IPS-15b (cell line): ENCODE measurements around the gene ADI1.
A peak's percentile ranks its signal among the peaks of the same experiment; 100 is the strongest.

Experiments used
- H3K27me3 ChIP-seq: one replicate; pipeline ENCODE4 v1.6.1; 2013; ENCODE audit warnings: low read length; ENCODE audit not compliant: control insufficient read depth, insufficient read depth
- H3K36me3 ChIP-seq: one replicate; pipeline ENCODE4 v1.6.1; 2013; ENCODE audit warnings: low read length; ENCODE audit not compliant: control insufficient read depth, insufficient read depth
- H3K4me1 ChIP-seq: one replicate; pipeline ENCODE4 v1.6.1; 2013; ENCODE audit warnings: mild to moderate bottlenecking, low read length; ENCODE audit not compliant: control insufficient read depth, insufficient read depth
- H3K4me3 ChIP-seq: one replicate; pipeline ENCODE4 v1.5.1; 2013; ENCODE audit warnings: low read depth, low read length
- H3K9ac ChIP-seq: one replicate; pipeline ENCODE4 v1.6.1; 2013; ENCODE audit warnings: low read depth, mild to moderate bottlenecking, low read length
- H3K9me3 ChIP-seq: one replicate; pipeline ENCODE4 v1.6.1; 2013; ENCODE audit warnings: mild to moderate bottlenecking, low read length; ENCODE audit not compliant: control insufficient read depth, insufficient read depth

Gene ADI1

DNA sequence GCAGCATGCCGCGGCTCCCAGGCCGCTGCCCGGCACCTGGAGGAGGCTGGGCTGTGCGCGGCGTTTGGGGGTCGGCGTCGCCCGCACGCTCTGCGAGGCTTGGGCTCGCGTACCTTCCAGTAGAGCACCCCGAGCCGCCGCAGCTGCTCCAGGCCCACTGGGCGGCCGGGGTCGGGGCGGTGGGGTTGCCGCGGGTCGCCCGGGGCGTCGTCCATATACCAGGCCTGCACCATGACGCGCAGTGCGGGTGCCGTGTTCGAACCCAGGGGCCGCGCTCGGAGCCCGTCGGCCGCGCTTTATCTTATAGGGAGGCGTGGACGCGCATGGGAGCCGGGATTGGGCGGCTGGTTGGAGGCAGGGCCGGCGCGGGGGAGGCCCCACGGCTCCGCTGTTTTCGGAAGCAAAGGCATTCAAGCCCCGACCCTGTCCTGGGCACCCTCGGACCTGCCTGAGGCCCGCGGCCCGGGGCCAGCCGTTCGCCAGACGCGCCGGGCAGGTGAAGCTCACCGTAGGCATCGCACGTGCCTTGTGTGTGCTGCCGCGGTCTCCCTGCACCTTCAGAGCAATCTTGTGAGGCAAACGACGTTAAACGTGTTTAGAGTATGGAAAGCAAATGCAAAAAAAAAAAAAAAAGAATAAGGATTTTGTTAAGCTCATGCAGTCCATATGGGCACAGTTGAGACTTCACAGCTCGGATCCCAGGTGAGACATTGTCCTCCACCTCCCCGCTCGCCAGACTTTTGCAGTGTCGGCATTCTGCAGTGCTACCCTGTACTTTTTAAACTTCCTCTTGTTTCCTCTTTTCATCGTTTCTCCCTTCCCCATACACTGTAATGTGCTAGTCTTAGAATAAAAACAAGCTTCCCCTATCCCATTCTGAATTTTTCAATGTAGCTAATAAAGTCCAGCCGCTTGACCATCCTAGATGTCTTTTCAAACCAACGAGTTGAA lies at the start of gene ADI1:
ADI1 (minus strand) TSS at position 277 of the 951 bp plus-strand sequence; CDS start at position 233, 44 bp downstream.
- peak within 1 kb of the TSS; percentile 59 for H3K4me3 ChIP-seq
- H3K27me3 ChIP-seq = no peaks in the 10 kb centered on the region
- H3K9ac ChIP-seq = peak within 1 kb of the TSS; percentile 28
- no peaks in the 10 kb centered on the region for H3K9me3 ChIP-seq
- H3K36me3 ChIP-seq = no peaks in the 10 kb centered on the region
- H3K4me1 ChIP-seq = no peaks in the 10 kb centered on the region

DNA sequence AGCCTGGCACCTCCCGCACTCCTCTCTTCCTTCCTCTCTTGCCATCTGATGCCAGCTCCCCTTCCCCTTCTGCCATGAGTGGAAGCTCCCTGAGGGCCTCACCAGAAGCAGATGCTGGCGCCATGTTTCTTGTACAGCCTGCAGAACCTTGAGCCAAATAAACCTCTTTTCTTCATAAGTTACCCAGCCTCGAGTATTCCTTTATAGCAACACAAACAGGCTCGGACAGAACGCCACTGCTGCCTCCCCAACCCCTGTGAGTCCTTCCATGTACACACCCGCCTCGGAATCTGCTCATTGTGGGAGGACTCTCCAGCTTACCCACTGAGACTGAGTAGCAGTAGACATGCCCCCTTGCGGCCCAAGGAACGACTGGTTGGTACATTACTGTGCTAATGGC lies 47.5 kb upstream of the ADI1 start:
- H3K9ac ChIP-seq = no peak overlapping the region
- no peaks in the 10 kb centered on the region for H3K36me3 ChIP-seq
- no peak overlapping the region for H3K4me3 ChIP-seq
- no peaks in the 10 kb centered on the region for H3K4me1 ChIP-seq
- H3K27me3 ChIP-seq = no peaks in the 10 kb centered on the region
- H3K9me3 ChIP-seq = no peaks in the 10 kb centered on the region

DNA sequence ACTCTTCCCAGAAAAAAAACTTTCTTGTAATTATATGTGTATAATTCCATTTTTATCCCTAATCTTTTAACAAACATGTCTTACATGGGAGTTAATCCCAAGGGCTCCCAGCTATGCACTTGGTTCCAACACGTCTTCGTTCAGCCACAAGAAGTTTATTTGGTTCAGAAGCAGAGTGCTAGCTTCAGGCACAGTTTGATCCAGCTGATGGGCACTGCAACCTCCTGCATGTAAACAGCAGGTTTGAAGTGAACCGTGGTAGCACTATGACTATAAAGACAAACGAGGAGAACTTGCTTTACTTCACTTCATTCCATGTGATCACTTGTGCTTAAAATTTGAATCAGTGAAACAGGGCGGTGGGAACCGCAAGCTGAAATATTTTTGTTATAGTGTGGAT lies 45.8 kb upstream of the ADI1 start:
- Histone ChIP-seq H3K27me3 (no peaks in the 10 kb centered on the region), H3K9ac (no peak overlapping the region), H3K4me1 (no peaks in the 10 kb centered on the region), H3K9me3 (no peaks in the 10 kb centered on the region), H3K4me3 (no peak overlapping the region), H3K36me3 (no peaks in the 10 kb centered on the region)

DNA sequence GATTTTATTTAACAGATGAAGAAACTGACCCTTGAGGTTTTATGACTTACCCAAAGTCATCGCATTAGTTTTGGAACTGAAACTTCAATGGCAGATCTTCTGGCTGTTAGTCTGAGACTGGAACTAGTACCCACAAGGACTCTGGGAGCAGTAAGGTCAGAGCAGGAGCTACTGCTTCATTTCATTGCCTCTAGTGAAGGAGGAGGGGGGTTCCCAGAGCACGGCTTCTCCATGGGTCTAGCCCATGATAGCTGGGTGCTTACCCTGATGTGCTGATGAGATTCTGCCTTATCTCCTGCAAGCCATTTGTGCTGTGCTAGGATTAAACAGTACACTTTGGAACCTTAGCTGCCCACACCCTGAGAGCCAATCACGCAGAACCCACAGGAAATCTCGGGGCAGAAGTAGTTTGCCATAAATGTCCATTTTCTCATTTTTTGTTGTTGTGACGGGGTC lies 44.2 kb upstream of the ADI1 start:
- Histone ChIP-seq H3K9ac (no peak overlapping the region), H3K4me1 (no peaks in the 10 kb centered on the region), H3K4me3 (no peak overlapping the region), H3K9me3 (no peaks in the 10 kb centered on the region), H3K27me3 (no peaks in the 10 kb centered on the region), H3K36me3 (no peaks in the 10 kb centered on the region)

DNA sequence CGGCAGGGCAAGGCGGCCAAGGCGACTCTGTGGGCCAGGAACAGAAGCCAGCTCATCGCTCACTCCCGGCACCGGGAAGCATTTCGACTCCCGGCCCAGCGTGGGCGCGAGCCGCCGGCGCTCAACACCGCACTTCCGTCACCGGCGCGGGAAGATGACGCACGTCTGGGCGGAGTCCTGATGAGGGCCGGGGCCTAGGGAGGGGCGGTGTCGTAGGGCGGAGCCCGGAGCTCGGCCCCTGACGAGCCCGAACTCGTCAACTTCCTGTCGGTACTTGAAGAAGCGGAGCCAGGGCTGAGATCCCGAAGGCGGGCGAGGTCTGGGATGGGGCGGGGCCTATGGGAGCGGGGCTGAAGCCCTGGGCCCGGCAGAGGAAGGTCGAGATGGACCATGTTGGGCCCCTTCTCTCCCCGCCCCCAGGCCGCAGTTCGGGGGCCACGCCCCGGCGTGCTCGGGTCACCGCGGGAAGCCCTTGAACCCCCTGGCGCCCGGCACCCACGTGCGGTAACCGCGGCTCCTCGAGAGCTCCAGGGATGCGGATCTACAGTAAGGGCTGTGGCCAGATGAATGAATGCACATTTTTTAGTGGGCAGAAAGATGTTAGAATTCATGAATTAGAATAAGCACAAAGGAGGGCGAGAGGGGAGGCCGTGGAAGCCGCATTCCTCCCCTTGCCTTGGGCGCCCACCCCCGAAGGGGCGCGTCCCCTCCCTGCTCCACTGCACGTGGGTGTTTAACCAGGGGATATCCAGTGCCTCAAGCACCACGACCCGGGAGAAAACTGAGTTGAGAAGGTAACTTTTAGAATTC lies 39.1 kb upstream of the ADI1 start, which contains the start of gene RNASEH1:
RNASEH1 (minus strand) TSS at position 129 of the 810 bp plus-strand sequence; CDS start at position 56, 73 bp downstream.
- Histone ChIP-seq H3K36me3 (peaks cover 20% of the 10 kb centered on the region), H3K4me3 (peak within 1 kb of the TSS; percentile 81), H3K27me3 (no peaks in the 10 kb centered on the region)

GRCh38 chr2:3557639-3558204 lies 38.4 kb upstream of the ADI1 start:
- Histone ChIP-seq H3K9me3 (no peaks in the 10 kb centered on the region), H3K4me1 (no peaks in the 10 kb centered on the region), H3K9ac (peak overlapping the region; percentile 80), H3K36me3 (peaks cover 20% of the 10 kb centered on the region), H3K27me3 (no peaks in the 10 kb centered on the region), H3K4me3 (peak overlapping the region; percentile 77)

More for the DNA sequence above, 39.1 kb upstream of the ADI1 start, which contains the start of gene RNASEH1:
- peak within 1 kb of the TSS; percentile 80 for H3K9ac ChIP-seq
- H3K9me3 ChIP-seq = no peaks in the 10 kb centered on the region
- H3K4me1 ChIP-seq = no peaks in the 10 kb centered on the region

DNA sequence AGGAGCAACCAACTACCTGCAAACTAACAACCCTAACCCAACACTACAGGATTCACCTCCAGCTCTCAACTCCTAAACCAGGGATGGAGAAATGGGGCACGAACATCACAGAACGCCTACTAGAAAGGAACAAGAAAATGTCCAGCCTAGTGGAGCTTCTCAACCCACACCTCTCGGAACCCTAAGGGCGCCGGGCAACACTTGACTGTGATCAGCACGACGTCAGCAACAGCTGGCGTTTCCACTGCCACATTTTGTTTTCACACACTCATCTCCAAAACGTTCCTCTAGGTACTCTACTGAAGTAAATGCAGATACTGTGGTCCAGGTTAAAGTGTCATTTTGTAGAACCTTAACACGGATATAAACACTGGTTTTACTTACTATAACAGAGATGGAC lies 34.6 kb upstream of the ADI1 start:
- Histone ChIP-seq H3K27me3 (no peaks in the 10 kb centered on the region), H3K36me3 (peaks cover 50% of the 10 kb centered on the region)

DNA sequence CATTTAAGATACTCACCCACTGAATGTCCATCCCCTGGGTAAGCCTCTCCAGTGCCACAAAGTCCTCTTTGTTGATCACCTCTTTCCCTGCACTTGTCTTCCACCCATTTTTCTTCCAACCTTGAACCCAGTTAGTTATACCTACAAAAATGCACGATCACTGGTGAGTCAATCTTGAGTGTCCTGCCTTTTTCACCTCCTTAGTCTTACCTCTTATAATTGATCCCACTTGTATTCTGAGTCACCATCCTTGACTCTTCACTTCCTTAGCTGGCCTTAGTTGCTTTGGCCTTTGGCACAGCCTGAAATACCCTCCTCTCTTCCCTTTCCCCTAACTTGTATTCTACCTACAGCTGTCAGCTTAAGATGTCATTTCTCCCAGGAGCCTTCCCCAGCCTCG lies 28.6 kb upstream of the ADI1 start:
- Histone ChIP-seq H3K27me3 (no peaks in the 10 kb centered on the region), H3K4me3 (no peak overlapping the region), H3K9ac (no peak overlapping the region), H3K9me3 (no peaks in the 10 kb centered on the region), H3K4me1 (no peaks in the 10 kb centered on the region), H3K36me3 (peaks cover 68% of the 10 kb centered on the region)

More for the DNA sequence above, 34.6 kb upstream of the ADI1 start:
- Histone ChIP-seq H3K9ac (no peak overlapping the region), H3K4me3 (no peak overlapping the region), H3K4me1 (no peaks in the 10 kb centered on the region), H3K9me3 (no peaks in the 10 kb centered on the region)

- Histone ChIP-seq H3K4me3 (no peak overlapping the region), H3K27me3 (no peaks in the 10 kb centered on the region), H3K36me3 (peaks cover 61% of the 10 kb centered on the region), H3K9ac (no peak overlapping the region), H3K4me1 (no peaks in the 10 kb centered on the region), H3K9me3 (no peaks in the 10 kb centered on the region)
Measured at GRCh38 chr2:3545788-3546478, 26.6 kb upstream of the ADI1 start.

DNA sequence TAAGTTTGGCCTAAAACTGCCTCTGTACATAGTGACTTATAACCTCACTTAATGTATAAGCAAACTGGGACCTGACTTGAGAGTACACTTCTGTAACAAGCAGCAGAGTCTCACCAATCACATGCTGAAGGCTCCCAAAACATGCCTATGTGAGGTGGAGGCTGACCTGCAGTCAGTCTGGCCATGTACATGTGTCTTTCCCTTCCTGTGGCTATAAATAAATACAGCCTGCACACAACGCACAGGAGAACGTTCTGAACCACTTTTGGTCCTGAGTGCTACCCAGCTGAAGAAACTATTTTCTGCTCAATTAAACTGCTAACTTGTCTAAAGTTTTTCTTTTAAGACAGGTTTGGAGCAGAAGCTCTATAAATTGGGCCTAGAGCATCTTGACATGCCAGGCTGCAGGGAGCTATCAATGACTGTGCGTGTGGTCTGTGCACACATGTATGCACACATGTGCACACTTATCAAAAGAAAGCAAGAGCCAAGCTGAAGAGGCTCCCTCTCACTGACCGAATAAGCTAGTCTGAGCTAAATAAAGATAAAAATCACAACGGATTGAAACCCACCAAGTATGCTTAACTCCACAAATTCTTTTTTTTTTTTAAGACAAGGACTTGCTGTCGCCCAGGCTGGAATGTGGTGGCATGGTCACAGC lies 23.8 kb upstream of the ADI1 start:
- peaks cover 39% of the 10 kb centered on the region for H3K36me3 ChIP-seq
- no peaks in the 10 kb centered on the region for H3K4me1 ChIP-seq
- no peak overlapping the region for H3K4me3 ChIP-seq
- H3K27me3 ChIP-seq = no peaks in the 10 kb centered on the region
- no peak overlapping the region for H3K9ac ChIP-seq
- H3K9me3 ChIP-seq = no peaks in the 10 kb centered on the region
